ENCODE results near the gene TCEA3.

Gene TCEA3

DNA sequence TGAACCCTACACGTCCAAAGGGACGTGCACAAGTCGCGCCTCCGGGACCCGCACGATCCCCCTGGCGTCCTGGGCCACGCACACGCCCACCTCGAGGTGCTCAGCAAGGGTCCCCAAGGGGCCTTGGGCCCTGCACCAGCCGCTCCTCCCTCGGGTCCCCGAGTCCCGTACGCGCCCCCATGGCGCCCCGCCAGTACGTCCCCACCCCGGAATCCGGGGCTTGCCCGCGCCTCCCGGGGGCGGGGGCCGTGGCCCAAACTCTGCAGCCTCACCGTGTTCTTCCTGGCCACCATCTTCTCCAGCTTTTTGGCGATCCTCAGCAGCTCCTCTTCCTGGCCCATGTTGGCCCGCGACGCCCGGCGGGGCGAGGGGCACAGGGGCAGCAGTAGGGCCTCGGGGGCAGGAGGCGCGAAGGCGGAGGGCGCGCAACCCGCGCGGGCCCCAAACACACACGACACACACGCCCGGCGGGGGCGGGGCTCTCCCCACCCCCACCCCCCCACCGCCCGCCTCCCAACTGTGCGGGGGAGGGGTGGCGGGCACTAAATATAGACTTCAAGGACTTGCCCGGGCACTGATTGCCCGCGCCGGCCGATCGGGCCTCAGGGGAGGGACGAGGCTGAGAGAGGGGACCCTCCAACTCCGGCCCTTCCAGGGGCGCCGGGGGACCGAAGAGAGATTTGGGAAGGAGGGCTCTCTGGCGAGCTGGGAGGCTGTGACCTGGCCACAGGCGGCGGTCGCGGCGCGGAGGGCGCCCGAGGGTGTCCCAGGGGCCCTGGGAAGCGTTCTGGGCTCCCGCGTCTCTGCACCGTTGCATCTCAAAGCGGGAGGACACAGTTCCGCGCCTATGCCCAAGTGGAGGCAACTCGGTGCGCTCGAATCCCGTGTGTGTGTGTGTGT lies at the start of gene TCEA3:
TSS of gene TCEA3 (minus strand) at position 456 of the 900 bp plus-strand sequence. CDS start at position 341, 115 bp downstream.
- peak; percentile 8 for DNase-seq

DNA sequence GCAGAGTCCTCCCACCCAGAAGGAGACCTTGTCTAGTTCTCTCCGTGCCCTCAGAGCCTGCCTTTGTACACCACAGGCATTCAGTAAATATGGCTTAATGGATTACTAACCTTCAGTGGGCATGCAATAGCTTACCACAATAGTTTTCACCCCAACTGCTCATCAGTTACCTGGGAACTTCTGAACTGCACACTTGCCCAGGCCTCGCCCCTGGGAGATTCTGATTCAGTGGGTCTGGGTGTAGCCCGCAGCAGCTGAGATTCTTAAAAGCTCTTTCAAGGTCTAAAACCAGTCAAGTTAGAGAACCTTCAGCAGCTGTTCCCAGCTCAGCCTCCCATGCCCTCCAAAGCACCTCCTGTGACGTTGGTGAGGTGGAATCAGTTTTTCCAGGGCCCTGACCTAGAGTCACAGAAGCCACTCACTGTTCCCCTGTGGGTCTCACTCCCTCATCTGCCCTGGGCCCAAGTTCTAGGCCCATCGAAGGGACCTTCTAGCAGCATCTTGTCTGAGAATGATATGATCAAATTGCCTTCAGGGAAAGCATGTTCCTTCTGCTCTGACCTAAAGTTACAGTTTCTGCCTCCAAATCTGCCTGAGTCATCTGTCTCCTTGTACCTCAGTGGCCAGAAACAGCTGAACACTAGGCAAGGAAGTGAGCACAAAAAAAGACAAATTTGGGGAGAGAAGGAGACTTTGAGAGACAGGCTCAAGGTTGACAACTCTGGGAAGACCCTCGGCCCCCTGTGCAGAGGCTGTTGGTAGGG lies 48.7 kb upstream of the TCEA3 start:
- no peak for DNase-seq

DNA sequence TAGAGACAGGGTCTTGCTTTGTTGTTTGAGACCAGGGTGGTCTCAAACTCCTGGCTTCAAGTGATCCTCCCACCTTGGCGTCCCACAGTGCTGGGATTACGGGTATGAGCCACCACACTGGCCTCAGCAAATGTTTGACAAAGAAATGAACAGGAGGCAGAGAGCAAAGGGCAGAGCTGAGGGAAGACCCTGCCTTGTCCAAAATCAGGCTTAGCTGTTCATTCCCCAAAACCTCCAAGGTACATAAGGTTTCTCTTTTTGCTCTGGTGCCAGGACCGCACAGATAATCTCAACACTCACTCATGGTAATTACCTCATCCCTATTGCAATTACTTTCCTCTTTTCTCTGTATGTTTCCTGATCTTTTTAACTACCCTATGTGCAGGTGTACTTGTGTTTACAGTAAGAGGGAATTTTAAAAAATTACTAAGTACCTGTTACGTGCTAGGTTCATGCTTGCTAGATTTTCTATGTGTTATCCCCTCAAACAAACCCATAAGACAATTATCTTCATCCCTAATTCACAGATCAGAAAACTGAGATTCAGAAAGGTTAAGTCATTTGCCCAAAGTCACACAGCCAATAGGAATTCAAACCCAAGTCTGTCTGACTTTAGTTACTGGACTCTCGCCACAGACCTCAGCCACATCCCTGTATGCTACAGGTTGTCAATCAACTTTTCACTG lies 47.9 kb upstream of the TCEA3 start:
- no peak for DNase-seq

DNA sequence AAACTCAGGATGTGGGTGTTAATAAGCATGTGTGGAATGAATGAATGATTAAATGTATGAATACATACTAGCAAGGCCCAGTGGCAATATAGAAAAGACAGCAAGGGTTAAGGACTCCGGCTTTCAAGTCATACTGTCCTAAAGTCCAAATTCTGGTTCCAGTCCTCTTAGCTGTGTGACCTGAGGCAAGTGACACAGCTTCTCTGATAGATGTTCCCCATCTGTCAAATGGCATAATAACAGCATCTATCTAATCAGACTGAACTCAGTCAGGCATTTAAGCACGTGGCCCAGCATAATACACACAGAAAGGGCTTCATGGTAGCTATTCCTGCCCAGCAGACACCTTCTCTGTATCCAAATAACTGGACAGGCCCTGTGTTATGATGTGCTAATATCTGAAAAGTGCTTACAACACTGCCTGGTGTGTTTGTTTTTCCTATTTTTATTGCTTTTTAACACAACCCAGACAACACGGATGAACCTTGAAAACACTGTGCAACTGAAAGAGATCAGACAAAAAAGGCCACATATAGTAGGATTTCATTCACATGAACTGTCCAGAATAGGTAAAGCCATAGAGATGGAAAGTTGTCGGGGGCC lies 47.0 kb upstream of the TCEA3 start:
- no peak for DNase-seq

DNA sequence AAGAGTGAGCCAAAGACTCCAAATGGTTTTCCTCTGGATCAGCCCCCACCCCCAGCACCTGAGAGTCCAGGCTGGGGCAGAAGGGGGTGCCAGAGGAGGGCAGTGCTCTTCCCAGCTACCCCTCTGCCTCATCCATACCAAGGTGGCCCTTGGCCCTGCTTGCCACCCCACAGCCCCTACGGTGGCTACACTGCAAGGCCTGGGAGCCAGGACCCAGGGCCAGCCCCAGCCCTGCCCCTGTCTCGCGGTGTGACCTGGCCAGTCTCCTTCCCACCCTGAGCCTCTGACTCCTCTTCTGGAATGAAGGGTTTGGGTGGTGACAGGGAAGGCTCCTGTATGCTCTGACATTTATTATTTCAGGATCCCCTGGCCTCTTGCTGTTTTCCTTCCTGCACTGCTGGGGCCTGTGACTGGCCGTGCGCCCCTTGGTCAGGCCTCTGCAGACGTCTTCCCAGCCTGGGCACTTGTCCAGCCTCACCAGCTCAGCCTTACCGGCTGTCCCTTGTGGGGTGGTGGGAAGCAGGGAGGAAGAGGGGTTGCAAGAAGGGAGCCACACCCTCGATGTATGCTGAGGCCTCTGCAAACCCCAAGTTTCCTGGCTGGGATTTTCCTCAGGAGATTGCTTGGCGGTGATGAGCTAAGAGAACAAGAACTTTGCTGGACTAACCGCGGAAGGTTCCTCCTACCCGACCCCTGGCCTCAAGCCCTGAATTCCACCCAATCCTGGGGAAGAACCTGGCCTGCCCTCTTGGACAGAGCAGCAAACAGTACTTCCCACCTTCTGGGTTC lies 45.9 kb upstream of the TCEA3 start:
- no peak for DNase-seq

DNA sequence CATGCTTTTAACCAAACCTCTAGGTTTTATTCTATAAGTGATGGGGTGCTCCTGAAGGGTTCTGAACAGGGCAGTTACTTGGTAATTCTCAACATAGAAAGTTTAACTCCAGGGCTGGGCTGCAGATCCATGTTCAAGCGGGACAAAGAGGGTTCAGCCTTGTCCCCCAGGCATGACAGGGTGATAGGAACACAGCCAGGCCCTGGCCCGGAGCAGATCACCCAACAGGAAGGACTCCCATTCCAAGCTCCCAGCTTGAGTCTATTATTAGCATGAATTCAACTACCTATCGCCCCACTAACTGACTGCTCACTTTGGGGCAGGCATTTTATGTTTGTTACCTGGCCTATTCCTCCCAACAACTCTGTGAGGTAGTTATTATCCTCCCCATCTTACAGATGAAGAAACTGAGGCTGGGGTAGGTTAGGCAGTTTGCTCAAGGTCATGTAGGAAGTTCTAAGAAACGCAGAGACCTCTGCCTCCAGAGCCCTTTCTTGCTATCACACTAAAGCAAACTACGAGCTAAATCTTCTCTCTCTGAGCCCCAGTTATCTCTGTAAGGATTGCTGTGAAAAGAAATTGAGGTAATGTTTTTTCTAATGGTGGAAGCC lies 44.9 kb upstream of the TCEA3 start:
- DNase-seq = no peak

DNA sequence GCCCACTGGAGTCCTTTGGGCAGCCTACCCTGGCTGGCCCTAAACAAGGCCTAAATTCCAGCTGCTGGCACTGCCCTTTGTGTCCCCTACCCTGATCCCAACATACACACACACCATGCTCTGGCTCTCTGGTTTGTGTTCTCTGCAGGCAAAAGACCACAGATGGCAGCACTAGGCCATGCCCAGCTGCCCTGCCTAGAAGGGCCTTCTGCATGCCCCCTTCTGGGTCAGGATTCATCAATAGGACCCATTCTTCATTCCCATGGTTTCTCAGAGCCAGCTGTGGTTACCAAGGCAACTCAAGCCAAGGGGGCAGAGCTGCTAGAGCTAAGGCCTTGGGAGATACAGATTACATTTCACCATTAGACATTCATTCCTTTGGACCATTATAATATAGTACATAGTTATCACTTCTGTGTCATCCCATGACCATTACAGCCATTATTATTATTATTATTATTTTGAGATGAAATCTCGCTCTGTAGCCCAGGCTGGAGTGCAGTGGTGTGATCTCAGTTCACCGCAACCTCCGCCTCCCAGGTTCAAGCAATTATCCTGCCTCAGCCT lies 42.0 kb upstream of the TCEA3 start:
- no peak for DNase-seq

DNA sequence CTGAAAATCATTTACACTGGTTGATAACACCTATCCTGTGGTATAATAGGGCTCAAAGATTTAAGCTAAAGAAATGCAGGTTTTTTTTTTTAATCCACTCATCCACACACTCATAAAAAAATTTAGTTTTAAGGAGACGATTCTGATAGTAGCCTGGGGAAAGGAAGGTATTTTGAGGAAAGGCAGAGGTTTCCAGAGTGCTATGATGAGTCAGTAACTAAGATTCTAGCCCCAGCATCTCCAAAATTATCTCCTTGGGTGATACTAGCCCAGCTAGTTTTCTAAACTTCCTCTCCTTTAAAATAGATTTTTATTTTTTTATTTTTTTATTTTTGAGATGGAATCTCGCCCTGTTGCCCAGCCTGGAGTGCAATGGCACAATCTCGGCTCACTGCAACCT lies 38.7 kb upstream of the TCEA3 start:
- no peak for DNase-seq

DNA sequence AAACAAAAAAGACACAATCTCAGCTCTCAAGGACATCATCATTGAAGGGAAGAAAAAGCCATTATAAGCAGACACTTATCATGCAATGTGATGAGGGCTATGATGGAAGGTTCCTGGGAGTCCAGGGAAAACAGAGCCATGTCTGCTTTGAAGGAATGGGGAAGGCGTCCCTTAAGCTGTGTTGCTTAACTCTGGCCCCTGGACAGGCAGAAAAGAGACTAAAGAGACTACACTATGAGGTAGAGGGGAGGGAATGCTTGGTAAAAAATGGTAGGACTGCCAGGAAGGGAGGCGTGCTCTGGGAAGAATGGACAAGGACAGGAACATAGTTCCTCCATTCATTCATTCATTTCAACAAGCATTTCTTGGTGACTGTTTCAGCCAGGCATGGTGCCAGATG lies 38.2 kb upstream of the TCEA3 start:
- DNase-seq = no peak

DNA sequence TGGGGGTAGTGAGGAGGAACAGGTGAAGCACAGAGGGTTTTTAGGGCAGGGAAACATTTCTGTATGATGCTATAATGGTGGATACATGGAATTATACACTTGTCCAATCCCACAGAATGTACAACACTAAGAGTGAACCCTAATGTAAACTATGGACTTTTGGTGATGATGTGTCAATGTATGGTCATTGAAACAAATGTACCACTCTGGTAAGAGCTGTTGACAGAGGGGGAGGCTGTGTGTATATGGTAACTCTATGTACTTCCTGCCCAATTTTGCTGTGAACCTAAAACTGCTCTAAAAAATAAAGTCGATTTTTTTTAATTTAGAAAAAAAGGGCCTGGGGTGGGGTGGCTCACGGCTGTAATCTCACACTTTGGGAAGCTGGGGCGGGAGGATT lies 36.5 kb upstream of the TCEA3 start:
- no peak for DNase-seq

DNA sequence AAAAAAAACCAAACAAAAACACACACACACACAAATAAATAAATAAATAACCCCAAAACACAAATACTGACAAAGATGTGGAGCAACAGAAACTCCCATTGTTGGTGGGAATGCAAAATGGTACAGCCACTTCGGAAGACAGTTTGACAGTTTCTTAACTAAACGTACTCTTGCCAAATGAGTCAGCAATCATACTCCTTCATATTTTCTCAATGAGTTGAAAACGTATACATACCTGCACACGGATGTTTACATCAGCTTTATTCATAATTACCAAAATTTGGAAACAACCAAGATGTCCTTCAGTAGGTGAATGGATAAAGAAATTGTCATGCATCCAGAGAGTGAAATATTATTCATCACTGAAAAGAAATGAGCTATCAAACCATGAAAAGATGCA lies 36.0 kb upstream of the TCEA3 start:
- DNase-seq = no peak

DNA sequence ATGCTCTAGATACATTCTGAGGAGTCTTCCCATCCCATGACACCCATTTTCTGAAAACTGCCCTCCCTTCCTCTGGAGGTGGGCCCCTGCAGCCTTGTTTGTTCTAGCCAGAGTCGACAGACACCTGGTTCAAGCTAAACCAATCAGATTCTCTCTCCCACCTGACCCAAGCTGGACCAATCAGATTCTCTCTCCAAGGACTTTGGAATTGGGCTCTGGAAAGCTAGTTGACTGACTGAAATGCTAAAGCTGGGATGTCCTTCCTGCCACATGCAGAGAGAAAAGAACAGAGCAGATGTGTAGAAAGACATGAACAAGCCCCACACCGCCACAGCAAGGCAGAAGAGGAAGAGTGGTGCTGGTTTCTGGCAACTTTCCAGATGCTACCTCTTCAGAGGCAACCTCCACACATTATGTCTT lies 34.8 kb upstream of the TCEA3 start:
- no peak for DNase-seq

DNA sequence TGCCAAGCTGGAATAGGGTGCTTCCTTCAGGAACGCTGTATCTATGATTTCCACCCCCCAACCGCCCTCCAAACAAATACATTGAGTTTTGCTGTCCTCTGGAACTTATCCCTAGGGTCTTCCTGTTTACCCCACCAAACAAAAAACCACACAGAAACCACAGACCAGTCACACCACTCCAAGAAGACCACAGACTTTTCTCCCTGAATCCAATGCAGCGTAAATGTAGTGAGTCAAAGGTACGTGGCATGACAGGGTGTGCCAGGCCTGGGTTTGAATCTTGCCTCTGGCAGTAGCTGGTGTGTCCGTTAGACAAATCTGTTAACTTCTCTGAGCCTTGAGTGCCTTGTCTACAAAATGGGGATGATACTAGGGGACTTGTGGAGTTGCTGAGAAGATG lies 31.7 kb upstream of the TCEA3 start:
- DNase-seq = no peak

DNA sequence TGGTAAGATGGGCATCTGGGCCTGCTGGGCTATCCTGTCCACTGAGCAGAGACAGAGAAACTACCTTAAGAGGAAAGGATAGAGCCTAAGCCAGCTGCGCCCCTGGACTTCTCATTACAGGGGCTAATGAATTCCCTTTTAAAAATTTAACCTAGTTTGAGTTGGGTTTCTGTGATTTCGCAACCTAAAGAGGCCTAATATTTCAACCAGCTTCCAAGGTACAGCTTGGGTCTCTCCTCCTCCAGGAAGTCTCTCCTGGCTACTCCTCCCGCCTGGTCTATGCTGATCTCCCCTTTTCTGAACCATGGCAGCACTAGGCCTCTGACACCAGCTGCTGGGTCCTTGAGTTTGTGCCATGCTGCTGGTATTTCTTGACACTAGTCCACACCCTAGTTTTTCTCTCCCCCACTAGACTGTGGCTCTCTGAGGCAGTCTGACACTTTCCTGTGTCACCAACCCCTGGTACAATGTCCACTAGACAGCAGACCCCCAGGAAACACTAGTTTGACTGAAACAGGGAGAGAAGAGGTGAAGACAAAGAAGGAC lies 29.0 kb upstream of the TCEA3 start:
- no peak for DNase-seq

DNA sequence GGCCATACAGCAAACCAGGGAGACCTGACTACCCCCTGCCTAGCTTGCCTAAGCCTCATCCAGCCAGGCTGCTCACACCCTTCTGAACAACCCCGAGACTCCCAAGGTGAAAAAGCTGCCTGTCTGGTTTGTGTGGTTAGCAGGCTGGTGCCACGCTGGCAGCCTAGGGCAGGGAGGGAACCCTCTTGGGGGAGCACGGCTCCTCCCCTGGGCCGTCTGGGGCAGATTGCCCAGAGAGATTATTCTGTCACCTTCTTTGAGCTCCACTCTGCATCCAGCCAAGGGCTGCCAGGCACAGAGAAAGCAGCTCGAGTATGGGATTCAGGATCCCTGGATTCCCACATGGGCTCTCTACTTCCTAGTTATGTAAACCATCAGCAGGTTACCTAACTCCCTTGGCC lies 27.5 kb upstream of the TCEA3 start:
- peak; percentile 52 for DNase-seq

DNA sequence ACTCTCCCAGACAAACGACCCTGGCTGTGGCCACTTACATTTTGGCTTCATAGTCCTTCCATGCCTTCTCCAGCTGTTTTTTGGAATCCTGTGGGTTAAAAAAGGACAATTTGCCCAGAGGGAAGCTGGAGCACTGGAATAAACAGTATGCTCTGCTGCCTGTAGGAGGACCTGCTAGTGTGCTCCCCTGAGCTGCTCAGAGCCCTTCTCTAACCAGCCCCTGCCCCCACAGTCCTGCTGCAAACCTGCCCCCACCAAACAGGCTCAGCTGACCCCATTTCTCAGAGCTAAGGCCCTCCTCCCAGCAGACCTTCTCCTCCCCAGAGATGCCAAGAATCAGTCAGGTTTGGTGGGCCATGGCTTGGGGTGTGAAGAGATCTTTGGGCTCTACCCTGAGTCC lies 26.9 kb upstream of the TCEA3 start:
- DNase-seq = no peak

DNA sequence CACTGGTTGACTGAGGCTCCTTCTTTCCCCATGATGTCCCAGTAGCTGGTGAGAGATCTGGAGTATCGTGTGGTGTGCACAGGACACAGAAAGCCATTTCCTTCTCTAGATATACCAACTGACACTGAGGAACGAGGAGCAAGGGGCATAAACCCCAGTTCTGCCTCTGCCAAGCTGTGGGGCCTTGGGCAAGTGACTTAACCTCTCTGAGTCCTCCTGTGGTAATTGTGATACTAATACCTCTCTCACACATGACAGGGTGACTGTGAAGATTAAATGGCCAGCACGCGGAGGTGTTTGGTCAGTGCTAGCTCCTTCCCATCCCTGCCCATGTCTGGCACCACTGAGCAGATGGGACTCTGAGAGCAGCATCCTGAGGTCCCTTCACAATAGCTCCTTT lies 26.3 kb upstream of the TCEA3 start:
- DNase-seq = no peak

DNA sequence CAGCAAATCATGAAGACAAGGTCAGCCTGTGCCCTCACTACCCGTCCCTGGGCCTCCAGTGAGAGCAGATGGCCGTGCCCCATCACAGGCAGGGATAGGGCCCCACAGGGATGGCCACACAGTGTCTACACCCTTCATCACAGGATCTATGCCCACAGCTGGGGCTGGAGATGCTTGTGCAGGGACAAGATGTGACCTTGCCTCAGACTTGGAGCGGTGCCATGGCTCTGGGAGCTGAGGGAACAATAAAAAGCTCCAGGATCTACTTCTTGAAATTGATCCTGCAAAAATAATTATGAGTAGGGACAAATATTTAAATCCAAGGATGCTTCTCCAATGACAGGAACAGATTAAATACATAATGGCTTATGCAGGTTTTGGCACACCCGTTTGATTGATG lies 25.4 kb upstream of the TCEA3 start:
- DNase-seq = no peak

DNA sequence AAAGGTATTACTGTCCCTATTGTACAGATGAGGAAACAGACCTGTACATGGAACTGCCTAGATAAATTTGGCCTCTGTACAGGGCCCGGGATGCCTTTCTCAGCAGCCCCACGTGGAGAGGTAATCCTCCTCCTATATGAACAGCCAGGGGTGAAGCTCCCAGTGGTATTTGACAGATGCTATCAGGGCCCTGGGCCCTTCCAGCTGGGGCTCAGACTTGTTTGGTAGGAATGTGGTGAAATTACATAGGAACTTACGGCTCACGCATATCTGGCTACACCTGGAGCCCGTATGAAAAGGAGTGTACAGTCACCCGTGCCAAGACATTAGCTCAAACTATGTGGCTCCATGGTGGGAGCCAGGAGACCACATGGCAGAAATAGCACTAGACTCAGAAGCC lies 24.8 kb upstream of the TCEA3 start:
- no peak for DNase-seq

DNA sequence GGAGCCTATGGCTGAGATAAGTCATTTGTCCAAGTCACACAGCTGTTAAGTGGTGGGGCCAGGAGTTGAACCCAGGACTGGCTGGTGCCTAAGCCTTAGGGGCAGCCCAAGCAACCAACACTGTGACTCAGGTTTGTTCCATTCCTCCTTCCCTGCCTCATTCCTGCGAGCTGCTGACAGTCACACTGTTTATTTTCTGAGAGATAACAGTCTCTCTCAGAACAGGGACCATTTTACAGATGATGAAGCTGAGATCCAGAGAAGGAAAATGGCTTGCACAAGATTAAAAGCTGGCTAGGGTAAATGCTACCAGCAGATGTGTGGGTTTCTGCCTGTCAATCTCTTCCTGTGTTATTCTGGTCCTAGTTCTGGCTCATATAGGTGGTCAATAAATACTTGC lies 24.3 kb upstream of the TCEA3 start:
- DNase-seq = no peak

DNA sequence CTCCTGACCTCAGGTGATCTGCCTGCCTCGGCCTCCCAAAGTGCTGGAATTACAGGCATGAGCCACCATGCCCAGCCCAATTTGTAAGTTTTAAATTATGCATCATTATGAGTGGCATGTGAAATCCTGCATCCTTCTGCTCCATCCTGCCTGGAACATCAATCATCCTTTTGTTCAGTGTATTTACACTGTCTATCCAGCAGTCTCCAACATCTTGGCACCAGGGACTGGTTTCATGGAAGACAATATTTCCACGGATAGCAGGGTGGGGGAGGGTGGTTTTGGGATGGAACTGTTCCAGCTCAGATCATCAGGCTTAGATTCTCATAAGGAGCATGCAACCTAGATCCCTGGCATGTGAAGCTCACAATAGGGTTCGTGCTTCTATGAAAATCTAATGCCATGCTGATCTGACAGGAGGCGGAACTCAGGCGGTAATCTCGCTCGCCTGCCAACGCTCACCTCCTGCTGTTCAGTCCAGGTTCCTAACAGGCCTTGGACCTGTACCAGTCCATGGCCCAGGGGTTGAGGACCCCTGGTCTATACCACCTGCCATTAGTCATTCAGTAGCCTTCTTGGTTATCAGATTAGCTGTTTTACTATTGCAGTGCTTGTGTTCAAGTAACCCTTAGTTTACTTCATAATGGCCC lies 22.2 kb upstream of the TCEA3 start:
- no peak for DNase-seq
